H9 (cell line): ENCODE measurements around the gene RHBDL2. TPM values are rescaled to one million over a fixed set of nuclear protein-coding genes. Genes with fewer than 3 reads are reported as not detected.

Source experiments
- DNase-seq: peaks from one replicate; pipeline ENCODE4 v3.0.0-alpha.2; 2017
- H2AFZ ChIP-seq: one replicate; pipeline ENCODE4 v1.6.1; 2013; ENCODE audit warnings: mild to moderate bottlenecking, low read length, control low read depth, moderate library complexity
- H2AK5ac ChIP-seq: 2 replicates; pipeline ENCODE4 v1.6.1; 2013; ENCODE audit warnings: low read length, control low read depth, mixed read lengths; ENCODE audit not compliant: insufficient read length
- H2BK120ac ChIP-seq: one replicate; pipeline ENCODE4 v1.6.1; 2013; ENCODE audit warnings: low read depth, mild to moderate bottlenecking, low read length, control low read depth, inconsistent platforms; ENCODE audit not compliant: poor library complexity, severe bottlenecking
- H2BK12ac ChIP-seq: 2 replicates; pipeline ENCODE4 v1.6.1; 2013; ENCODE audit warnings: low read length, control low read depth, mixed read lengths, low read depth; ENCODE audit not compliant: insufficient read length
- H2BK15ac ChIP-seq: 2 replicates; pipeline ENCODE4 v1.6.1; 2013; ENCODE audit warnings: low read depth, low read length, control low read depth
- H2BK20ac ChIP-seq: one replicate; pipeline ENCODE4 v1.6.1; 2013; ENCODE audit warnings: low read depth, mild to moderate bottlenecking, low read length, control low read depth, inconsistent platforms; ENCODE audit not compliant: poor library complexity, severe bottlenecking
- H2BK5ac ChIP-seq: 2 replicates; pipeline ENCODE4 v1.6.1; 2013; ENCODE audit warnings: low read length, control low read depth, mixed read lengths; ENCODE audit not compliant: insufficient read length
- H3K14ac ChIP-seq: 2 replicates; pipeline ENCODE4 v1.6.1; 2013; ENCODE audit warnings: low read length, control low read depth; ENCODE audit not compliant: insufficient read depth
- H3K18ac ChIP-seq: 2 replicates; pipeline ENCODE4 v1.6.1; 2013; ENCODE audit warnings: low read depth, mild to moderate bottlenecking, mixed read lengths, low read length, control low read depth; ENCODE audit not compliant: insufficient read length
- H3K23ac ChIP-seq: 2 replicates; pipeline ENCODE4 v1.6.1; 2013; ENCODE audit warnings: low read length, control low read depth, mixed read lengths, low read depth; ENCODE audit not compliant: insufficient read length
- H3K23me2 ChIP-seq: 2 replicates; pipeline ENCODE4 v1.6.1; 2013; ENCODE audit warnings: low read depth, mild to moderate bottlenecking, mixed read lengths, low read length, control low read depth; ENCODE audit not compliant: insufficient read length, poor library complexity, severe bottlenecking
- H3K27ac ChIP-seq: 2 replicates; pipeline ENCODE4 v1.5.1; 2013; ENCODE audit warnings: low read length, control low read depth, mixed read lengths, low read depth; ENCODE audit not compliant: insufficient read length
- H3K27me3 ChIP-seq: 2 replicates; pipeline ENCODE4 v1.6.1; 2013; ENCODE audit warnings: low read length, control low read depth, inconsistent platforms; ENCODE audit not compliant: insufficient read depth
- H3K4ac ChIP-seq: 2 replicates; pipeline ENCODE4 v1.6.1; 2013; ENCODE audit warnings: low read depth, mild to moderate bottlenecking, control low read depth, inconsistent platforms, low read length, moderate library complexity
- H3K4me1 ChIP-seq: 2 replicates; pipeline ENCODE4 v1.6.1; 2013; ENCODE audit warnings: low read length, control low read depth, inconsistent platforms; ENCODE audit not compliant: insufficient read depth
- H3K4me2 ChIP-seq: 2 replicates; pipeline ENCODE4 v1.6.1; 2013; ENCODE audit warnings: low read length, control low read depth, mixed read lengths; ENCODE audit not compliant: insufficient read length, insufficient read depth
- H3K56ac ChIP-seq: 2 replicates; pipeline ENCODE4 v1.6.1; 2013; ENCODE audit warnings: low read depth, mild to moderate bottlenecking, mixed read lengths, low read length, control low read depth; ENCODE audit not compliant: insufficient read length
- H3K79me1 ChIP-seq: 2 replicates; pipeline ENCODE4 v1.6.1; 2013; ENCODE audit warnings: low read depth, mild to moderate bottlenecking, moderate library complexity, low read length, control low read depth, inconsistent platforms; ENCODE audit not compliant: insufficient read depth, poor library complexity, severe bottlenecking
- H3K79me2 ChIP-seq: 2 replicates; pipeline ENCODE4 v1.6.1; 2013; ENCODE audit warnings: low read length, control low read depth, inconsistent platforms; ENCODE audit not compliant: insufficient read depth
- H3K9ac ChIP-seq: 2 replicates; pipeline ENCODE4 v1.6.1; 2013; ENCODE audit warnings: low read length, control low read depth, mixed read lengths; ENCODE audit not compliant: insufficient read length; ENCODE audit errors: extremely low read depth
- H3K9me3 ChIP-seq: one replicate; pipeline ENCODE4 v1.6.1; 2013; ENCODE audit warnings: low read depth, low read length, inconsistent platforms; ENCODE audit not compliant: control insufficient read depth
- H3T11ph ChIP-seq: one replicate; pipeline ENCODE4 v1.6.1; 2013; ENCODE audit warnings: mild to moderate bottlenecking, low read length, control low read depth, inconsistent platforms
- H4K20me1 ChIP-seq: one replicate; pipeline ENCODE4 v1.6.1; 2013; ENCODE audit not compliant: control insufficient read depth, insufficient read length, insufficient read depth
- H4K5ac ChIP-seq: 2 replicates; pipeline ENCODE4 v1.6.1; 2013; ENCODE audit warnings: low read depth, mild to moderate bottlenecking, mixed read lengths, low read length, control low read depth; ENCODE audit not compliant: insufficient read length
- H4K8ac ChIP-seq: replicated peaks from 2 replicates; pipeline ENCODE4 v1.6.1; 2013; ENCODE audit warnings: low read length, control low read depth, mixed read lengths, low read depth; ENCODE audit not compliant: insufficient read length
- H4K91ac ChIP-seq: 2 replicates; pipeline ENCODE4 v1.6.1; 2013; ENCODE audit warnings: low read depth, mild to moderate bottlenecking, moderate library complexity, mixed read lengths, low read length, control low read depth; ENCODE audit not compliant: insufficient read length
- H3K27ac Mint-ChIP-seq, 3 experiments: 2 replicates in 2 of 3; 3 replicates in 1 of 3; pipeline ENCODE4 v1.8.0; 2020 to 2021; ENCODE audit warnings: mixed read lengths in 3 of 3, mild to moderate bottlenecking in 1 of 3, moderate library complexity in 1 of 3
- H3K27me3 Mint-ChIP-seq: 2 replicates; pipeline ENCODE4 v1.8.0; 2021; ENCODE audit warnings: low read depth, mild to moderate bottlenecking, moderate library complexity, mixed read lengths
- H3K36me3 Mint-ChIP-seq, 3 experiments: 2 replicates in 2 of 3; 3 replicates in 1 of 3; pipeline ENCODE4 v1.8.0; 2020 to 2021; ENCODE audit warnings: low read depth in 3 of 3, mixed read lengths in 3 of 3; ENCODE audit not compliant: insufficient read depth in 1 of 3
- H3K4me1 Mint-ChIP-seq, 2 experiments: 2 replicates each; pipeline ENCODE4 v1.8.0; 2020; ENCODE audit warnings: mixed read lengths in 2 of 2
- H3K4me3 Mint-ChIP-seq, 2 experiments: 2 replicates in 1 of 2; 3 replicates in 1 of 2; pipeline ENCODE4 v1.8.0; 2020 to 2021; ENCODE audit warnings: mild to moderate bottlenecking in 2 of 2, mixed read lengths in 2 of 2, moderate library complexity in 1 of 2
- H3K9me3 Mint-ChIP-seq, 2 experiments: 2 replicates in 1 of 2; 3 replicates in 1 of 2; pipeline ENCODE4 v1.8.0; 2020; ENCODE audit warnings: mild to moderate bottlenecking in 2 of 2, mixed read lengths in 2 of 2, moderate library complexity in 1 of 2
- CTCF ChIP-seq: fragments of 200-600 bp; sonication (generic); conservative IDR thresholded peaks from 3 replicates; pipeline ENCODE4 v1.8.0; 2021; ENCODE audit warnings: antibody characterized with exemption, mild to moderate bottlenecking
- WGBS: extraction: QIAGEN DNeasy Blood & Tissue Kit; methylation state at CpG from one replicate; pipeline ENCODE4 v1.1.7; 2013; ENCODE audit warnings: missing lambda C conversion rate, low lambda C conversion rate, mixed read lengths; ENCODE audit not compliant: insufficient read length; ENCODE audit errors: extremely low coverage; 5-methylcytosine and 5-hydroxymethylcytosine counted together
- total RNA-seq: library from RNA; stranded (reverse); gene quantifications from 2 replicates; pipeline ENCODE4 v1.2.1, GENCODE V29; 2021

Gene RHBDL2
- total RNA-seq, 1 experiment from 2014 or later: not detected

GRCh38 chr1:38852780-38853179, 88.8 kb downstream of the RHBDL2 start:
- H3K4ac ChIP-seq: no peak overlapping the region
- no peak overlapping the region for H3K23ac ChIP-seq
- no peak overlapping the region for H4K8ac ChIP-seq
- no peaks in the 10 kb centered on the region for H3K9me3 ChIP-seq
- no peak overlapping the region for H4K91ac ChIP-seq
- no peaks in the 10 kb centered on the region for H3K9me3 Mint-ChIP-seq
- H2BK5ac ChIP-seq: no peak overlapping the region
- H3K18ac ChIP-seq: no peak overlapping the region
- no peak overlapping the region for H2BK12ac ChIP-seq
- no peak overlapping the region for H2AFZ ChIP-seq
- H4K20me1 ChIP-seq: no peaks in the 10 kb centered on the region
- no peak overlapping the region for H4K5ac ChIP-seq
- no peak overlapping the region for H2BK20ac ChIP-seq
- peaks cover 14 to 48% (median 40%) of the 10 kb centered on the region in 3 experiments; a peak in 6 of 7 replicates for H3K36me3 Mint-ChIP-seq
- no peak overlapping the region for H3K4me2 ChIP-seq
- H3K79me2 ChIP-seq: no peaks in the 10 kb centered on the region
- H2BK120ac ChIP-seq: no peak overlapping the region
- no peak overlapping the region for H2AK5ac ChIP-seq
- no CpG with 5 or more reads among the region's 4 CpGs for WGBS
- H3K14ac ChIP-seq: no peak overlapping the region
- no peak overlapping the region for H3T11ph ChIP-seq
- H3K9ac ChIP-seq: no peak overlapping the region
- no peak overlapping the region for H3K56ac ChIP-seq
- H3K4me1 Mint-ChIP-seq: 0 out of 4 replicates have a peak, but pooled peaks cover 0 to 2% of the 10 kb centered on the region in 2 experiments
- no peaks in the 10 kb centered on the region for H3K4me1 ChIP-seq
- H3K27me3 Mint-ChIP-seq: no peaks in the 10 kb centered on the region
- no peak overlapping the region for H3K27ac Mint-ChIP-seq
- no peaks in the 10 kb centered on the region for H3K23me2 ChIP-seq
- H3K79me1 ChIP-seq: no peaks in the 10 kb centered on the region
- no peaks in the 10 kb centered on the region for H3K27me3 ChIP-seq
- DNase-seq: no peak
- no peak overlapping the region for H3K27ac ChIP-seq
- TF ChIP-seq CTCF: no peak
- H3K4me3 Mint-ChIP-seq: no peak overlapping the region
- no peak overlapping the region for H2BK15ac ChIP-seq
